GM18517 (cell line): Measurements from ENCODE around the gene RFX1.
"Not testable (repeated sequence)": the region's sequence is repeated elsewhere in the genome, so short reads cannot be mapped to it uniquely, and the experiment has no call there.

Source experiments
- ATAC-seq: cut with Tn5 transposase; IDR thresholded peaks from one replicate; pipeline ENCODE4 v1.9.1; 2021; ENCODE audit warnings: mild to moderate bottlenecking, moderate library complexity; ENCODE audit not compliant: unreplicated experiment

Gene RFX1

GRCh38 chr19:13979686-13980085 is 26.4 kb downstream of the RFX1 start:
- ATAC-seq, result no peak

- ATAC-seq, result no peak
Measured at GRCh38 chr19:13979244-13979615, 26.9 kb downstream of the RFX1 start.

- ATAC-seq, result no peak
Measured at GRCh38 chr19:13978351-13979243, 27.5 kb downstream of the RFX1 start.

- ATAC-seq, result no peak
Measured at GRCh38 chr19:13977803-13978202, 28.3 kb downstream of the RFX1 start.

- ATAC-seq, result no peak
Measured at GRCh38 chr19:13976446-13976845, 29.7 kb downstream of the RFX1 start.

GRCh38 chr19:13975870-13976269 is 30.2 kb downstream of the RFX1 start:
- no peak for ATAC-seq

- no peak for ATAC-seq
Measured at GRCh38 chr19:13974073-13974472, 32.0 kb downstream of the RFX1 start.

- ATAC-seq, result not testable (repeated sequence)
Measured at GRCh38 chr19:13973479-13973878, 32.6 kb downstream of the RFX1 start.

GRCh38 chr19:13972368-13973155 is 33.6 kb downstream of the RFX1 start:
- no peak for ATAC-seq

GRCh38 chr19:13971868-13972267 is 34.3 kb downstream of the RFX1 start:
- ATAC-seq, result not testable (repeated sequence)

GRCh38 chr19:13969897-13970296 is 36.2 kb downstream of the RFX1 start:
- ATAC-seq, result no peak

GRCh38 chr19:13968999-13969398 is 37.1 kb downstream of the RFX1 start:
- ATAC-seq, result no peak

- no peak for ATAC-seq
Measured at GRCh38 chr19:13968383-13968935, 37.7 kb downstream of the RFX1 start.

- not testable (repeated sequence) for ATAC-seq
Measured at GRCh38 chr19:13967206-13967605, 38.9 kb downstream of the RFX1 start.

- no peak for ATAC-seq
Measured at GRCh38 chr19:13966684-13967128, 39.4 kb downstream of the RFX1 start.

- ATAC-seq, result no peak
Measured at GRCh38 chr19:13965926-13966683, 40.0 kb downstream of the RFX1 start.

- ATAC-seq, result no peak
Measured at GRCh38 chr19:13965377-13965896, 40.7 kb downstream of the RFX1 start.

- ATAC-seq, result no peak
Measured at GRCh38 chr19:13964776-13965175, 41.3 kb downstream of the RFX1 start.

- ATAC-seq, result no peak
Measured at GRCh38 chr19:13963603-13964105, 42.5 kb downstream of the RFX1 start.
